Neuronal stem cell (in vitro differentiated cells): Measurements from ENCODE around the gene IAH1.

Experiments used
- DNase-seq: peaks from one replicate; pipeline ENCODE4 v3.0.0-alpha.2; 2013; ENCODE audit warnings: low spot score
- H2AFZ ChIP-seq: one replicate; pipeline ENCODE4 v1.6.1; 2013; ENCODE audit warnings: mild to moderate bottlenecking, low read length, inconsistent platforms
- H2AK5ac ChIP-seq: 2 replicates; pipeline ENCODE4 v1.6.1; 2013; ENCODE audit warnings: low read depth, mild to moderate bottlenecking, inconsistent platforms, low read length, moderate library complexity, mixed read lengths
- H2BK120ac ChIP-seq: 2 replicates; pipeline ENCODE4 v1.6.1; 2013; ENCODE audit warnings: low read depth, mild to moderate bottlenecking, inconsistent platforms, low read length, moderate library complexity, mixed read lengths
- H2BK12ac ChIP-seq: one replicate; pipeline ENCODE4 v1.6.1; 2013; ENCODE audit warnings: low read length, inconsistent platforms
- H2BK15ac ChIP-seq: 2 replicates; pipeline ENCODE4 v1.6.1; 2013; ENCODE audit warnings: mild to moderate bottlenecking, low read length, inconsistent platforms, mixed read lengths
- H2BK5ac ChIP-seq: one replicate; pipeline ENCODE4 v1.6.1; 2013; ENCODE audit warnings: inconsistent platforms, mild to moderate bottlenecking, low read length, moderate library complexity
- H3K14ac ChIP-seq: one replicate; pipeline ENCODE4 v1.6.1; 2013; ENCODE audit warnings: low read length, inconsistent platforms
- H3K18ac ChIP-seq: 2 replicates; pipeline ENCODE4 v1.6.1; 2013; ENCODE audit warnings: low read length, inconsistent platforms
- H3K23ac ChIP-seq: 2 replicates; pipeline ENCODE4 v1.6.1; 2013; ENCODE audit warnings: low read depth, mild to moderate bottlenecking, mixed read lengths, low read length, inconsistent platforms; ENCODE audit not compliant: poor library complexity
- H3K27ac ChIP-seq: replicated peaks from 3 replicates; pipeline ENCODE4 v1.5.1; 2013; ENCODE audit warnings: low read length, inconsistent platforms
- H3K27me3 ChIP-seq, 3 experiments: 2 replicates each; pipeline ENCODE4 v1.6.1; 2013; ENCODE audit warnings: low read length in 3 of 3, mild to moderate bottlenecking in 2 of 3, inconsistent platforms in 1 of 3, low read depth in 1 of 3, mixed read lengths in 1 of 3, moderate library complexity in 1 of 3; ENCODE audit not compliant: control insufficient read depth in 3 of 3, insufficient read depth in 3 of 3
- H3K36me3 ChIP-seq, 2 donors: replicated peaks in 1 of 2; 2 replicates each; pipeline ENCODE4 v1.6.1; 2013; ENCODE audit warnings: low read length in 2 of 2; ENCODE audit not compliant: control insufficient read depth in 2 of 2, insufficient read depth in 2 of 2
- H3K4ac ChIP-seq: 2 replicates; pipeline ENCODE4 v1.6.1; 2013; ENCODE audit warnings: inconsistent platforms, mild to moderate bottlenecking, low read length, moderate library complexity
- H3K4me1 ChIP-seq, 2 donors: 1 replicate in 1 of 2; 2 replicates in 1 of 2; pipeline ENCODE4 v1.6.1; 2013; ENCODE audit warnings: low read length in 2 of 2, low read depth in 1 of 2; ENCODE audit not compliant: control insufficient read depth in 2 of 2, insufficient read depth in 1 of 2
- H3K4me2 ChIP-seq: one replicate; pipeline ENCODE4 v1.6.1; 2013; ENCODE audit warnings: mild to moderate bottlenecking, low read length, inconsistent platforms; ENCODE audit not compliant: insufficient read depth, poor library complexity, severe bottlenecking
- H3K4me3 ChIP-seq, 2 donors: 2 replicates each; pipeline ENCODE4 v1.5.1; 2013; ENCODE audit warnings: low read length in 2 of 2, mild to moderate bottlenecking in 2 of 2, inconsistent platforms in 1 of 2, moderate library complexity in 1 of 2
- H3K79me1 ChIP-seq: one replicate; pipeline ENCODE4 v1.6.1; 2013; ENCODE audit warnings: low read depth, mild to moderate bottlenecking, inconsistent platforms, low read length, moderate library complexity
- H3K9ac ChIP-seq: one replicate; pipeline ENCODE4 v1.6.1; 2013; ENCODE audit warnings: mild to moderate bottlenecking, low read depth, low read length, inconsistent platforms; ENCODE audit not compliant: poor library complexity
- H3K9me3 ChIP-seq, 2 donors: replicated peaks in 1 of 2; 2 replicates each; pipeline versions ENCODE3 to v1.6.1; 2013; ENCODE audit warnings: low read length in 2 of 2, mild to moderate bottlenecking in 2 of 2, inconsistent platforms in 1 of 2, low read depth in 1 of 2, mixed read lengths in 1 of 2, moderate library complexity in 1 of 2; ENCODE audit not compliant: control insufficient read depth in 2 of 2, insufficient read depth in 1 of 2
- H4K8ac ChIP-seq: one replicate; pipeline ENCODE4 v1.6.1; 2013; ENCODE audit warnings: low read depth, mild to moderate bottlenecking, inconsistent platforms, low read length, moderate library complexity
- H4K91ac ChIP-seq: one replicate; pipeline ENCODE4 v1.6.1; 2013; ENCODE audit warnings: low read length, low read depth, mild to moderate bottlenecking, inconsistent platforms; ENCODE audit not compliant: poor library complexity
- WGBS, 2 donors: extraction: QIAGEN DNeasy Blood & Tissue Kit; methylation state at CpG; one replicate each; pipeline ENCODE4 v1.1.7; 2013; ENCODE audit warnings: missing lambda C conversion rate in 2 of 2, mixed read lengths in 1 of 2; ENCODE audit not compliant: insufficient read length in 2 of 2, insufficient replicate concordance in 1 of 2; ENCODE audit errors: extremely low coverage in 2 of 2; 5-methylcytosine and 5-hydroxymethylcytosine counted together

The IAH1 gene

GRCh38 chr2:9478526-9478925 is 4.2 kb downstream of the IAH1 start:
- Histone ChIP-seq H2BK15ac (no peak overlapping the region), H3K4me3 (no peak overlapping the region), H3K4me1 (peaks cover 0 to 4% of the 10 kb centered on the region in 2 donors), H3K4ac (no peak overlapping the region), H2AK5ac (no peak overlapping the region), H2BK120ac (no peak overlapping the region), H3K18ac (no peak overlapping the region), H2BK12ac (no peak overlapping the region), H3K9me3 (peaks cover 0 to 6% of the 10 kb centered on the region in 2 donors), H3K4me2 (no peak overlapping the region), H3K9ac (no peak overlapping the region), H3K27me3 (no peaks in the 10 kb centered on the region), H3K27ac (peak overlapping the region; percentile 22), H2AFZ (no peak overlapping the region), H3K79me1 (no peaks in the 10 kb centered on the region), H3K14ac (no peak overlapping the region), H3K23ac (no peak overlapping the region), H3K36me3 (peaks cover 8 to 43% of the 10 kb centered on the region in 2 donors), H4K8ac (no peak overlapping the region), H4K91ac (no peak overlapping the region), H2BK5ac (no peak overlapping the region)
- no peak for DNase-seq
- no CpG with 5 or more reads among the region's 3 CpGs for WGBS, 2 donors

- Histone ChIP-seq H3K18ac (no peak overlapping the region), H3K9me3 (peaks cover 0 to 4% of the 10 kb centered on the region in 2 donors), H3K27me3 (no peaks in the 10 kb centered on the region), H3K14ac (no peak overlapping the region), H3K27ac (no peak overlapping the region), H2BK12ac (no peak overlapping the region), H3K4me3 (no peak overlapping the region), H4K8ac (no peak overlapping the region), H4K91ac (no peak overlapping the region), H2AFZ (no peak overlapping the region), H3K4me1 (peaks cover 0 to 4% of the 10 kb centered on the region in 2 donors), H3K4me2 (no peak overlapping the region), H2BK5ac (no peak overlapping the region), H2AK5ac (no peak overlapping the region), H3K23ac (no peak overlapping the region), H2BK15ac (no peak overlapping the region), H3K4ac (no peak overlapping the region), H3K79me1 (no peaks in the 10 kb centered on the region), H3K36me3 (peaks cover 18 to 52% of the 10 kb centered on the region in 2 donors), H3K9ac (no peak overlapping the region), H2BK120ac (no peak overlapping the region)
- DNase-seq: no peak
- WGBS, 2 donors: no CpG with 5 or more reads among the region's 4 CpGs
Measured at GRCh38 chr2:9480157-9480556, 5.8 kb downstream of the IAH1 start.

DNA sequence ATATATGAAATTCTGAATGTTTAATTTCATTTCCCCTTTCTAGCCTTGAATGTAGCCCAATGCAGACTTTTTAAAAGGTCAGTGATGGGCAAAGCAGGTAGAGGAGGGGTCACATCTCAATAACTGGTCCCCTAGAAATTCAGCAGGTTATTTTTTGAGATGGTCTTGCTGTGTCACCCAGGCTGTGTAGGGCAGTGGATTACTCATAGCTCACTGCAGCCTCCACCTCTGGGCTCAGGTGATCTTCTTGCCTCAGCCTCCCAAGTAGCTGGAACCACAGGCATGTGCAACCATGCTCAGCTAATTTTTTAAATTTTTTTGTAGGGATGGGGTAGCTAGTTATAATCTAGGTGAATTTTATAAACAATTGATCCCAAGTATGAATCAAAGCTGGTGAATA is 8.8 kb downstream of the IAH1 start:
- Histone ChIP-seq H4K91ac (no peak overlapping the region), H3K27me3 (no peaks in the 10 kb centered on the region), H3K36me3 (peaks cover 26 to 82% of the 10 kb centered on the region in 2 donors), H3K27ac (no peak overlapping the region), H2AFZ (no peak overlapping the region), H2BK15ac (no peak overlapping the region), H3K4ac (no peak overlapping the region), H3K4me2 (no peak overlapping the region), H4K8ac (no peak overlapping the region), H2BK5ac (no peak overlapping the region), H2AK5ac (no peak overlapping the region), H3K18ac (no peak overlapping the region), H3K4me3 (no peak overlapping the region), H3K9ac (no peak overlapping the region), H3K4me1 (peaks cover 0 to 4% of the 10 kb centered on the region in 2 donors), H3K79me1 (no peaks in the 10 kb centered on the region), H2BK12ac (no peak overlapping the region), H2BK120ac (no peak overlapping the region), H3K14ac (no peak overlapping the region), H3K23ac (no peak overlapping the region), H3K9me3 (no peaks in the 10 kb centered on the region)
- DNase-seq: no peak

GRCh38 chr2:9484533-9484932 is 10.2 kb downstream of the IAH1 start:
- no peak overlapping the region for H3K9ac ChIP-seq
- no peak overlapping the region for H3K4ac ChIP-seq
- no peak overlapping the region for H2BK15ac ChIP-seq
- peaks cover 27 to 90% of the 10 kb centered on the region in 2 donors for H3K36me3 ChIP-seq
- no CpG with 5 or more reads among the region's 5 CpGs for WGBS, 2 donors
- H2AK5ac ChIP-seq: no peak overlapping the region
- no peaks in the 10 kb centered on the region for H3K27me3 ChIP-seq
- H4K8ac ChIP-seq: no peak overlapping the region
- no peak overlapping the region for H2BK5ac ChIP-seq
- no peak overlapping the region for H3K18ac ChIP-seq
- H3K79me1 ChIP-seq: no peaks in the 10 kb centered on the region
- no peak overlapping the region for H4K91ac ChIP-seq
- no peak overlapping the region for H2BK12ac ChIP-seq
- H3K4me2 ChIP-seq: no peak overlapping the region
- H3K9me3 ChIP-seq: no peaks in the 10 kb centered on the region
- no peaks in the 10 kb centered on the region for H3K4me1 ChIP-seq
- H2BK120ac ChIP-seq: no peak overlapping the region
- DNase-seq: no peak
- no peak overlapping the region for H3K4me3 ChIP-seq
- no peak overlapping the region for H3K14ac ChIP-seq
- H2AFZ ChIP-seq: no peak overlapping the region
- no peak overlapping the region for H3K23ac ChIP-seq
- no peak overlapping the region for H3K27ac ChIP-seq
